GM12878 (cell line): ENCODE measurements around the gene KLB. TPM values are rescaled to one million over a fixed set of nuclear protein-coding genes. Genes with fewer than 3 reads are reported as not detected.

Experiments
- BHLHE40 ChIP-seq, 2 experiments: fragments of 450-650 bp in 1 of 2; IDR thresholded peaks; 2 replicates each; pipeline ENCODE4 v1.6.1; 2011 to 2017; ENCODE audit warnings: low read depth in 2 of 2, borderline replicate concordance in 1 of 2, improper control_type of control experiment in 1 of 2, low read length in 1 of 2, mild to moderate bottlenecking in 1 of 2
- CBX5 ChIP-seq: sonication (generic); IDR thresholded peaks from 2 replicates; pipeline ENCODE4 v1.6.1; 2016; ENCODE audit warnings: low read depth, moderate library complexity, mild to moderate bottlenecking, inconsistent platforms
- CREB1 ChIP-seq: IDR thresholded peaks from 2 replicates; pipeline ENCODE4 v1.6.1; 2012; ENCODE audit warnings: low read depth, mild to moderate bottlenecking, inconsistent platforms
- CREM ChIP-seq: IDR thresholded peaks from 2 replicates; pipeline ENCODE4 v1.6.1; 2014; ENCODE audit warnings: antibody characterized with exemption, low read depth
- FOXM1 ChIP-seq: IDR thresholded peaks from 2 replicates; pipeline ENCODE4 v1.6.1; 2012; ENCODE audit warnings: low read depth, mild to moderate bottlenecking, inconsistent platforms, low read length, moderate library complexity
- IKZF1 ChIP-seq: fragments of 450-650 bp; conservative IDR thresholded peaks from 2 replicates; pipeline ENCODE4 v1.6.1; 2017; ENCODE audit warnings: antibody characterized with exemption, mild to moderate bottlenecking
- KDM1A ChIP-seq: fragments of 200-600 bp; sonication (generic); IDR thresholded peaks from 2 replicates; pipeline ENCODE4 v1.6.1; 2016; ENCODE audit warnings: borderline replicate concordance
- LARP7 ChIP-seq: fragments of 450-650 bp; IDR thresholded peaks from 2 replicates; pipeline ENCODE4 v1.6.1; 2017; ENCODE audit warnings: mild to moderate bottlenecking
- MEF2A ChIP-seq: IDR thresholded peaks from 2 replicates; pipeline ENCODE4 v1.6.1; 2011; ENCODE audit warnings: low read depth, mild to moderate bottlenecking, low read length, moderate library complexity; ENCODE audit not compliant: insufficient read depth
- NBN ChIP-seq: fragments of 450-650 bp; IDR thresholded peaks from 2 replicates; pipeline ENCODE4 v1.6.1; 2016
- NR2C1 ChIP-seq: fragments of 450-650 bp; IDR thresholded peaks from 2 replicates; pipeline ENCODE4 v1.6.1; 2017; ENCODE audit warnings: antibody characterized with exemption, mild to moderate bottlenecking, moderate library complexity
- PAX5 ChIP-seq: IDR thresholded peaks from 2 replicates; pipeline ENCODE4 v1.6.1; 2011; ENCODE audit warnings: low read depth, low read length, borderline replicate concordance
- POU2F2 ChIP-seq: IDR thresholded peaks from 3 replicates; pipeline ENCODE4 v1.6.1; 2011; ENCODE audit warnings: low read depth, mild to moderate bottlenecking, low read length, borderline replicate concordance
- RAD51 ChIP-seq: fragments of 450-650 bp; IDR thresholded peaks from 2 replicates; pipeline ENCODE4 v1.6.1; 2016; ENCODE audit warnings: moderate library complexity, mild to moderate bottlenecking, inconsistent platforms
- RB1 ChIP-seq: fragments of 450-650 bp; formaldehyde crosslinking; IDR thresholded peaks from 2 replicates; pipeline ENCODE4 v1.6.1; 2017; ENCODE audit warnings: mild to moderate bottlenecking, borderline replicate concordance
- RELA ChIP-seq: fragments of 450-650 bp; IDR thresholded peaks from 2 replicates; pipeline ENCODE4 v1.8.0; 2014; ENCODE audit warnings: borderline replicate concordance; ENCODE audit not compliant: partially characterized antibody
- RELB ChIP-seq: fragments of 450-650 bp; IDR thresholded peaks from 2 replicates; pipeline ENCODE4 v1.6.1; 2017; ENCODE audit warnings: low read depth, mild to moderate bottlenecking, moderate library complexity
- SMC3 ChIP-seq: IDR thresholded peaks from 2 replicates; pipeline ENCODE4 v1.6.1; 2011; ENCODE audit warnings: low read length, improper control_type of control experiment, borderline replicate concordance
- SREBF2 ChIP-seq: IDR thresholded peaks from 2 replicates; pipeline ENCODE4 v1.6.1; 2012; ENCODE audit warnings: mild to moderate bottlenecking, low read length
- SUZ12 ChIP-seq: fragments of 200-600 bp; sonication (generic); IDR thresholded peaks from one replicate; pipeline ENCODE4 v1.6.1; 2018; ENCODE audit warnings: antibody characterized with exemption, mild to moderate bottlenecking; ENCODE audit not compliant: unreplicated experiment
- TCF12 ChIP-seq: IDR thresholded peaks from 2 replicates; pipeline ENCODE4 v1.6.1; 2011; ENCODE audit warnings: low read depth, mild to moderate bottlenecking, low read length
- TCF3 ChIP-seq: IDR thresholded peaks from 2 replicates; pipeline ENCODE4 v1.6.1; 2012; ENCODE audit warnings: low read depth, mild to moderate bottlenecking, low read length, borderline replicate concordance; ENCODE audit not compliant: insufficient read depth
- TCF7 ChIP-seq: IDR thresholded peaks from 2 replicates; pipeline ENCODE4 v1.6.1; 2014; ENCODE audit warnings: antibody characterized with exemption, borderline replicate concordance
- USF1 ChIP-seq: IDR thresholded peaks from 2 replicates; pipeline ENCODE4 v1.6.1; 2011; ENCODE audit warnings: borderline replicate concordance, low read depth, mild to moderate bottlenecking, moderate library complexity, mixed read lengths, low read length; ENCODE audit not compliant: insufficient read depth; ENCODE audit errors: extremely low read length
- YY1 ChIP-seq: IDR thresholded peaks from 2 replicates; pipeline ENCODE4 v1.6.1; 2011; ENCODE audit warnings: low read depth, mild to moderate bottlenecking, low read length
- ZBTB33 ChIP-seq: fragments of 450-650 bp; IDR thresholded peaks from 2 replicates; pipeline ENCODE4 v1.6.1; 2017; ENCODE audit warnings: mild to moderate bottlenecking
- ZNF622 ChIP-seq: fragments of 450-650 bp; IDR thresholded peaks from 2 replicates; pipeline ENCODE4 v1.6.1; 2017; ENCODE audit warnings: mild to moderate bottlenecking, inconsistent platforms
- ZZZ3 ChIP-seq: IDR thresholded peaks from 2 replicates; pipeline ENCODE4 v1.6.1; 2011; ENCODE audit warnings: low read depth; ENCODE audit not compliant: control insufficient read depth, insufficient read length
- polyA plus RNA-seq, 11 experiments: library from polyadenylated mRNA; depleted of rRNA in 4 of 11; unstranded in 6 of 11; stranded (reverse) in 5 of 11; fragments of >200 nt; fragmentation: Nextera tagmentation in 4 of 11; fragmentation: Illumina TruSeq in 1 of 11; extraction: Ambion mirVana in 4 of 11; extraction: Trizol in 1 of 11; gene quantifications; 1 replicate in 1 of 11; 2 replicates in 10 of 11; pipeline versions ENCODE4 v1.2.1 to v1.2.3, GENCODE V29; 2011 to 2016; ENCODE audit warnings: inconsistent platforms in 2 of 11, missing spikeins in 2 of 11, low read depth in 1 of 11
- total RNA-seq, 4 experiments: library from RNA; depleted of rRNA in 3 of 4; stranded (reverse); fragments of >200 nt in 3 of 4; fragmentation: Illumina TruSeq in 1 of 4; extraction: Trizol in 1 of 4; gene quantifications; 2 replicates each; pipeline versions ENCODE4 v1.2.1 to v1.2.3, GENCODE V29; 2013 to 2021

The KLB gene
- total and polyA plus RNA-seq, 10 of the 15 experiments (the other 5 are each of a cell fraction or from before 2014, with no cell fraction given), result under 0.01 to 0.13 (median 0.04) TPM; not detected in 1

GRCh38 chr4:39446842-39447573 lies 40.3 kb downstream of the KLB start (continued):
- TF ChIP-seq POU2F2 (peak; percentile 25; the same call in 1 of the 3 replicates), RB1 (peak; percentile 28; the same call in 1 of the 2 replicates), NR2C1 (peak; percentile 15; the same call in 1 of the 2 replicates), SUZ12 (no peak), NBN (peak; percentile 48; the same call in 1 of the 2 replicates), USF1 (no peak), TCF3 (0 out of 2 replicates have a peak, but pooled peaks have one; percentile 52), YY1 (peak; percentile 92), ZZZ3 (no peak), RAD51 (no peak), KDM1A (no peak), TCF12 (peak; percentile 80), FOXM1 (0 out of 2 replicates have a peak, but pooled peaks have one; percentile 15), LARP7 (0 out of 2 replicates have a peak, but pooled peaks have one; percentile 39), RELB (peak; percentile 87), PAX5 (peak; percentile 62; the same call in 1 of the 2 replicates), ZBTB33 (peak; percentile 56; the same call in 1 of the 2 replicates), ZNF622 (no peak), CBX5 (peak; percentile 88; the same call in 1 of the 2 replicates), MEF2A (0 out of 2 replicates have a peak, but pooled peaks have one; percentile 24), CREM (peak; percentile 51; the same call in 1 of the 2 replicates), SREBF2 (no peak), BHLHE40 (IDR thresholded peaks at IDR 0.05; ENCODE audit: borderline replicate concordance in 1 of 2, low read depth in 2 of 2, low read length in 1 of 2) (peak; percentile 60 to 85; a peak in 3 of 4 replicates), IKZF1 (peak; percentile 64), RELA (peak; percentile 94), SMC3 (peak; percentile 39; the same call in 1 of the 2 replicates), TCF7 (no peak), CREB1 (peak; percentile 62; the same call in 1 of the 2 replicates)
